Muscle of leg (tissue), 11 donors: ENCODE data around the gene IL20RB. TPM values are rescaled to one million over a fixed set of nuclear protein-coding genes. Genes with fewer than 3 reads are reported as not detected.
A peak's percentile ranks its signal among the peaks of the same experiment; 100 is the strongest.

Experiments used
- DNase-seq: peaks from one replicate; pipeline ENCODE4 v3.0.0; 2013
- H3K27ac ChIP-seq: one replicate; pipeline ENCODE4 v1.5.1; 2013; ENCODE audit warnings: mild to moderate bottlenecking, low read length, control low read depth
- H3K27me3 ChIP-seq: one replicate; pipeline ENCODE4 v1.6.1; 2013; ENCODE audit warnings: low read length; ENCODE audit not compliant: control insufficient read depth, insufficient read depth
- H3K36me3 ChIP-seq: one replicate; pipeline ENCODE4 v1.6.1; 2013; ENCODE audit warnings: low read length; ENCODE audit not compliant: control insufficient read depth, insufficient read depth
- H3K4me1 ChIP-seq: one replicate; pipeline ENCODE4 v1.6.1; 2013; ENCODE audit warnings: low read length; ENCODE audit not compliant: control insufficient read depth, insufficient read depth
- H3K4me3 ChIP-seq: one replicate; pipeline ENCODE4 v1.5.1; 2013; ENCODE audit warnings: low read length, control low read depth
- H3K9me3 ChIP-seq: replicated peaks from 2 replicates; pipeline ENCODE4 v1.6.1; 2013; ENCODE audit warnings: low read depth, low read length; ENCODE audit not compliant: control insufficient read depth
- WGBS: methylation state at CpG from one replicate; pipeline ENCODE4 v1.1.5; 2013; ENCODE audit warnings: missing lambda C conversion rate; ENCODE audit not compliant: insufficient coverage; 5-methylcytosine and 5-hydroxymethylcytosine counted together
- polyA plus RNA-seq, 8 donors: library from polyadenylated mRNA; unstranded; fragments of 120-200 nt; gene quantifications; one replicate each; pipeline versions ENCODE4 v1.2.1 to v1.2.3, GENCODE V29; 2013; ENCODE audit warnings: inconsistent platforms in 1 of 8, low replicate concordance in 1 of 8; ENCODE audit not compliant: insufficient read length in 8 of 8, insufficient read depth in 1 of 8
- total RNA-seq: library from RNA; stranded (reverse); fragments of 120-200 nt; gene quantifications from one replicate; pipeline ENCODE4 v1.2.4, GENCODE V29; 2013

IL20RB gene
- total and polyA plus RNA-seq, 9 donors, result 0.58 to 1.5 (median 0.81) TPM

DNA sequence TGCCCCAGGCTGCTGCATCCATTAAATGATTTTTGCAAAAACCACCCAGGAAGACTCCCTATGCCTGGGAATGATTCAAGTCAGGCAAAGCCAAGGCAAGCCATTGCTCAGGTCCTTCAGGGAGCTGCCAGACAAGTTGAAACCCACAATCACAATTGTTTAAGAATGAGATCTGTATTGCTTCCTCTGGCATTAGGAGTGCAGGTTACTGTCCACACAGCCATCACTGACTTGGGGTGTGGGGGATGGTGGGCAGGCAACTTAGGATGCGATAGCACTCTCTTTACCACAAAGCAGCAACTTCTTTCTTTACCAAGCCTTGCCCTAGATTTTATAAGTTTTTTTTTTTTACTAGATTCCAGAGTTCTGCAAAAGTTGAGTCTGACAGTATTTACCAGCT is 15.0 kb upstream of the IL20RB start:
- Histone ChIP-seq H3K9me3 (no peaks in the 10 kb centered on the region), H3K36me3 (peaks cover 7% of the 10 kb centered on the region), H3K27ac (no peak overlapping the region), H3K4me3 (no peak overlapping the region), H3K4me1 (no peaks in the 10 kb centered on the region), H3K27me3 (no peaks in the 10 kb centered on the region)
- no CpG with 5 or more reads among the region's 1 CpG for WGBS
- no peak for DNase-seq

DNA sequence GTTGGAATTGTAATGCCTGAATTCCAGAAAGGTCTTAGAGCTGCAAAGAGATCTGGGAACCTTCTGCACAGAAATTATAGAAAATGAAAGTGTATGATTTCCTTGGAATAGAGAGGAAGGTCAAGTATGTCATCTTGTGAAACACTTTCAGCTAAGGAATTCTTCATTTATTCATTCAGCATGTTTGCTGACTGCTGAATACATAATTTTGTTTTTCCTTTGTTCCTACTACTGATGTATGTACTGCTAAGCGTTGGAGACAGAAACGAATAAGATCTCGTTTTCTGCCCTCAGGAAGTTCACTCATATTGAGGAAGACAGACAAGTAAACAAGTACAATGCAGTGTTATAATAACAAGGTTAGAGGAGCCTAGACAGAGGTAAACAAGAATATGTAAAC is 14.3 kb upstream of the IL20RB start:
- Histone ChIP-seq H3K27me3 (no peaks in the 10 kb centered on the region), H3K9me3 (no peaks in the 10 kb centered on the region), H3K36me3 (peaks cover 7% of the 10 kb centered on the region), H3K4me3 (no peak overlapping the region), H3K27ac (no peak overlapping the region), H3K4me1 (no peaks in the 10 kb centered on the region)
- WGBS, result no CpG with 5 or more reads among the region's 3 CpGs
- no peak for DNase-seq

- no peaks in the 10 kb centered on the region for H3K4me1 ChIP-seq
- WGBS, result 83% methylated on average over 1 of the region's 1 CpG
- no peaks in the 10 kb centered on the region for H3K9me3 ChIP-seq
- H3K27ac ChIP-seq, result no peak overlapping the region
- no peaks in the 10 kb centered on the region for H3K27me3 ChIP-seq
- H3K4me3 ChIP-seq, result no peak overlapping the region
- peak; percentile 15 for DNase-seq
- peaks cover 9% of the 10 kb centered on the region for H3K36me3 ChIP-seq
Observed at GRCh38 chr3:136946978-136947377, 10.8 kb upstream of the IL20RB start.

- H3K36me3 ChIP-seq, result peaks cover 9% of the 10 kb centered on the region
- WGBS, result 0% methylated on average over 1 of the region's 2 CpGs
- no peaks in the 10 kb centered on the region for H3K4me1 ChIP-seq
- no peaks in the 10 kb centered on the region for H3K27me3 ChIP-seq
- H3K4me3 ChIP-seq, result no peak overlapping the region
- H3K9me3 ChIP-seq, result no peaks in the 10 kb centered on the region
- no peak for DNase-seq
- H3K27ac ChIP-seq, result no peak overlapping the region
Observed at GRCh38 chr3:136947477-136947876, 10.3 kb upstream of the IL20RB start.

- H3K27me3 ChIP-seq, result no peaks in the 10 kb centered on the region
- no peak overlapping the region for H3K27ac ChIP-seq
- peaks cover 9% of the 10 kb centered on the region for H3K36me3 ChIP-seq
- no peaks in the 10 kb centered on the region for H3K4me1 ChIP-seq
- H3K4me3 ChIP-seq, result no peak overlapping the region
- DNase-seq, result no peak
- H3K9me3 ChIP-seq, result no peaks in the 10 kb centered on the region
Observed at GRCh38 chr3:136949146-136949545, 8.6 kb upstream of the IL20RB start.

GRCh38 chr3:136949708-136950107 is 8.1 kb upstream of the IL20RB start:
- H3K9me3 ChIP-seq, result no peaks in the 10 kb centered on the region
- no CpG with 5 or more reads among the region's 2 CpGs for WGBS
- DNase-seq, result no peak
- H3K27ac ChIP-seq, result no peak overlapping the region
- H3K4me3 ChIP-seq, result no peak overlapping the region
- peaks cover 9% of the 10 kb centered on the region for H3K36me3 ChIP-seq
- no peaks in the 10 kb centered on the region for H3K4me1 ChIP-seq
- no peaks in the 10 kb centered on the region for H3K27me3 ChIP-seq

DNA sequence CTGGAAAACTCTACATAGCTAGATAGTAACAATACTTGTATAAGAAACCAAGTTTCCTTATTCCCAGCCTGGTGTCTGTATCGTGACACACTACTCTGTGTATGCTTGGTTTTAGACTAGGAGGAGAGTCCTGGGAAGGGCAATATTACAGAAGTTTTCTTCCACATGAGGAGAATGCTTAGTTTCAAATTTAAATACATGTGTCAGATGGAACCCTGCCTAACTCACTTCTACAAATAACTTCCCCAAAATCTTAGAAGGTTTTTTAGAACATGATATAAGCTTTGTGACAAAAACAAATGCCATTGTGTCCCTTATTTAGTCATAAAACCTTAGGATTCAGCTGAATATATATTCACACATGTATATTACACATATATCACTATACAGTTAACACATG is 7.2 kb upstream of the IL20RB start:
- WGBS, result no CpG with 5 or more reads among the region's 1 CpG
- Histone ChIP-seq H3K9me3 (no peaks in the 10 kb centered on the region), H3K27ac (no peak overlapping the region), H3K4me3 (no peak overlapping the region), H3K4me1 (no peaks in the 10 kb centered on the region), H3K27me3 (no peaks in the 10 kb centered on the region), H3K36me3 (peaks cover 7% of the 10 kb centered on the region)
- peak; percentile 20 for DNase-seq

GRCh38 chr3:136952292-136952691 is 5.5 kb upstream of the IL20RB start:
- Histone ChIP-seq H3K4me1 (no peaks in the 10 kb centered on the region), H3K9me3 (no peaks in the 10 kb centered on the region), H3K36me3 (peaks cover 2% of the 10 kb centered on the region), H3K27ac (no peak overlapping the region), H3K4me3 (no peak overlapping the region), H3K27me3 (no peaks in the 10 kb centered on the region)
- no CpG with 5 or more reads among the region's 1 CpG for WGBS
- DNase-seq, result no peak

- H3K27ac ChIP-seq, result no peak overlapping the region
- no peak for DNase-seq
- WGBS, result 100% methylated on average over 1 of the region's 2 CpGs
- H3K4me1 ChIP-seq, result no peaks in the 10 kb centered on the region
- H3K4me3 ChIP-seq, result no peak overlapping the region
- no peaks in the 10 kb centered on the region for H3K9me3 ChIP-seq
- H3K36me3 ChIP-seq, result peaks cover 2% of the 10 kb centered on the region
- H3K27me3 ChIP-seq, result no peaks in the 10 kb centered on the region
Observed at GRCh38 chr3:136954251-136954650, 3.5 kb upstream of the IL20RB start.

- Histone ChIP-seq H3K36me3 (peaks cover 2% of the 10 kb centered on the region), H3K27ac (no peak overlapping the region), H3K4me3 (no peak overlapping the region), H3K27me3 (no peaks in the 10 kb centered on the region), H3K4me1 (no peaks in the 10 kb centered on the region), H3K9me3 (no peaks in the 10 kb centered on the region)
- WGBS, result 92% methylated on average over 3 of the region's 4 CpGs
- DNase-seq, result no peak
Observed at GRCh38 chr3:136954980-136955780, 2.6 kb upstream of the IL20RB start.

GRCh38 chr3:136955813-136956212 is 2.0 kb upstream of the IL20RB start:
- Histone ChIP-seq H3K36me3 (peaks cover 2% of the 10 kb centered on the region), H3K9me3 (no peaks in the 10 kb centered on the region), H3K27me3 (no peaks in the 10 kb centered on the region), H3K4me3 (no peak overlapping the region), H3K27ac (no peak overlapping the region), H3K4me1 (no peaks in the 10 kb centered on the region)
- DNase-seq, result no peak
- WGBS, result 30% methylated on average over 2 of the region's 2 CpGs
